Measurements from ENCODE around the gene RAB31.

Gene RAB31

GRCh38 chr18:9772847-9773677, 65.0 kb downstream of the RAB31 start:
- Histone ChIP-seq H3K4me1 (ENCODE audit: control insufficient read depth, insufficient read depth, low read length) (no peaks in the 10 kb centered on the region), H3K36me3 (ENCODE audit: control insufficient read depth in 2 of 2, insufficient read depth in 1 of 2, low read length in 2 of 2) (peaks cover 0 to 4% of the 10 kb centered on the region in 2 experiments; a peak in 1 of 3 replicates), H3K27ac (ENCODE audit: extremely low read depth, low read depth, low read length) (no peak overlapping the region), H3K4me3 (ENCODE audit: low read depth, low read length) (no peak overlapping the region), H3K9me3 (ENCODE audit: control insufficient read depth, insufficient read depth, low read depth, low read length) (no peaks in the 10 kb centered on the region)
- ChIA-PET POLR2A (no interaction called here), CTCF (interaction anchor here (0.7 to 2.0 kb wide), 9 partner anchors 12 to 1070 kb away, joined by 3 to 10 read pairs (median 3); no protein-coding TSS in a partner anchor)
- TF ChIP-seq REST (tag by site-specific recombination; IDR thresholded peaks at IDR 0.05) (no peak), ZNF292 (tag by site-specific recombination; IDR thresholded peaks at IDR 0.05; ENCODE audit: borderline replicate concordance, low read depth) (no peak), ZNF521 (tag by site-specific recombination; IDR thresholded peaks at IDR 0.05) (no peak), ZNF501 (tag by site-specific recombination; IDR thresholded peaks at IDR 0.05) (no peak), ZNF423 (tag by site-specific recombination; IDR thresholded peaks at IDR 0.05) (no peak), ZNF558 (tag by site-specific recombination; IDR thresholded peaks at IDR 0.05) (no peak), OSR2 (tag by site-specific recombination; IDR thresholded peaks at IDR 0.05) (no peak), ZNF624 (tag by site-specific recombination; IDR thresholded peaks at IDR 0.05) (no peak), ZNF140 (tag by site-specific recombination; IDR thresholded peaks at IDR 0.05) (no peak)

GRCh38 chr18:9774150-9774549, 66.0 kb downstream of the RAB31 start:
- Histone ChIP-seq H3K4me1 (ENCODE audit: control insufficient read depth, insufficient read depth, low read length) (no peaks in the 10 kb centered on the region), H3K27ac (ENCODE audit: extremely low read depth, low read depth, low read length) (no peak overlapping the region), H3K36me3 (ENCODE audit: control insufficient read depth in 2 of 2, insufficient read depth in 1 of 2, low read length in 2 of 2) (peaks cover 0 to 4% of the 10 kb centered on the region in 2 experiments; a peak in 1 of 3 replicates), H3K9me3 (ENCODE audit: control insufficient read depth, insufficient read depth, low read depth, low read length) (no peaks in the 10 kb centered on the region), H3K4me3 (ENCODE audit: low read depth, low read length) (no peak overlapping the region)
- ChIA-PET POLR2A (interaction anchor here (0.6 kb wide), 1 partner anchor 75 kb away, joined by 3 read pairs; no protein-coding TSS in a partner anchor), CTCF (interaction anchor here (0.7 to 2.0 kb wide), 4 partner anchors 18 to 198 kb away, joined by 3 to 10 read pairs (median 4); no protein-coding TSS in a partner anchor)
- no peak for TF ChIP-seq ZNF704 (tag by site-specific recombination; IDR thresholded peaks at IDR 0.05)
- TF ChIP-seq KLF10 (tag by site-specific recombination; IDR thresholded peaks at IDR 0.05), result no peak
- TF ChIP-seq ZBTB17 (tag by site-specific recombination; IDR thresholded peaks at IDR 0.05), result no peak
- TF ChIP-seq ZNF624 (tag by site-specific recombination; IDR thresholded peaks at IDR 0.05), result no peak
- no peak for TF ChIP-seq ZNF26 (tag by site-specific recombination; IDR thresholded peaks at IDR 0.05)
- TF ChIP-seq ZNF768 (tag by site-specific recombination; IDR thresholded peaks at IDR 0.05), result no peak
- TF ChIP-seq ZNF596 (tag by site-specific recombination; IDR thresholded peaks at IDR 0.05), result no peak
- TF ChIP-seq ZNF776 (tag by site-specific recombination; IDR thresholded peaks at IDR 0.05; ENCODE audit: borderline replicate concordance), result no peak
- TF ChIP-seq ZNF449 (tag by site-specific recombination; IDR thresholded peaks at IDR 0.05), result no peak
- no peak for TF ChIP-seq GLIS1 (tag by site-specific recombination; IDR thresholded peaks at IDR 0.05)
- TF ChIP-seq BCL11A (tag by site-specific recombination; IDR thresholded peaks at IDR 0.05; ENCODE audit: low read depth), result no peak
- TF ChIP-seq ZNF2 (tag by site-specific recombination; IDR thresholded peaks at IDR 0.05), result no peak
- no peak for TF ChIP-seq ZIC2 (tag by site-specific recombination; IDR thresholded peaks at IDR 0.05)
- TF ChIP-seq ZNF24 (tag by site-specific recombination; IDR thresholded peaks at IDR 0.05), result no peak
- TF ChIP-seq MEIS1 (CRISPR knock-in tag; IDR thresholded peaks at IDR 0.05; ENCODE audit: borderline replicate concordance), result no peak
- TF ChIP-seq ZNF202 (tag by site-specific recombination; IDR thresholded peaks at IDR 0.05; ENCODE audit: borderline replicate concordance), result no peak
